Neural crest cell (in vitro differentiated cells): Measurements from ENCODE around the gene CELF4. TPM values are rescaled to one million over a fixed set of nuclear protein-coding genes. Genes with fewer than 3 reads are reported as not detected.

ENCODE experiments used
- DNase-seq: peaks from one replicate; pipeline ENCODE4 v3.0.0; 2021; ENCODE audit warnings: low read depth, mixed read lengths, low spot score
- H3K27ac Mint-ChIP-seq: one replicate; pipeline ENCODE4 v1.8.0; 2021; ENCODE audit warnings: mild to moderate bottlenecking, mixed read lengths; ENCODE audit not compliant: unreplicated experiment
- H3K27me3 Mint-ChIP-seq: 2 replicates; pipeline ENCODE4 v1.8.0; 2021; ENCODE audit warnings: low read depth, mild to moderate bottlenecking, mixed read lengths
- H3K36me3 Mint-ChIP-seq: 2 replicates; pipeline ENCODE4 v1.8.0; 2021; ENCODE audit warnings: low read depth, mild to moderate bottlenecking, mixed read lengths
- H3K4me1 Mint-ChIP-seq: 2 replicates; pipeline ENCODE4 v1.8.0; 2021; ENCODE audit warnings: mixed read lengths
- H3K4me3 Mint-ChIP-seq: one replicate; pipeline ENCODE4 v1.8.0; 2021; ENCODE audit warnings: mild to moderate bottlenecking, mixed read lengths
- H3K9me3 Mint-ChIP-seq: 2 replicates; pipeline ENCODE4 v1.8.0; 2021; ENCODE audit warnings: mixed read lengths
- CTCF ChIP-seq: fragments of 200-600 bp; sonication (generic); conservative IDR thresholded peaks from 2 replicates; pipeline ENCODE4 v1.5.0; 2021; ENCODE audit warnings: antibody characterized with exemption, mild to moderate bottlenecking
- total RNA-seq: library from RNA; stranded (reverse); gene quantifications from 2 replicates; pipeline ENCODE4 v1.2.1, GENCODE V29; 2021

CELF4 gene
- total RNA-seq, 1 donor from 2014 or later, result 1.9 TPM

GRCh38 chr18:37355772-37356171, 209.8 kb downstream of the CELF4 start:
- no peaks in the 10 kb centered on the region for H3K9me3 Mint-ChIP-seq
- TF ChIP-seq CTCF, result no peak

GRCh38 chr18:37351110-37351509, 214.5 kb downstream of the CELF4 start:
- no peak for TF ChIP-seq CTCF
- peaks cover 8% of the 10 kb centered on the region for H3K27me3 Mint-ChIP-seq
- no peak overlapping the region for H3K27ac Mint-ChIP-seq
- H3K9me3 Mint-ChIP-seq, result no peaks in the 10 kb centered on the region
- no peak for DNase-seq
- no peak overlapping the region for H3K4me3 Mint-ChIP-seq
- no peaks in the 10 kb centered on the region for H3K4me1 Mint-ChIP-seq
- H3K36me3 Mint-ChIP-seq, result no peaks in the 10 kb centered on the region

More at GRCh38 chr18:37355772-37356171, 209.8 kb downstream of the CELF4 start:
- Mint-ChIP-seq H3K36me3 (no peaks in the 10 kb centered on the region), H3K27ac (no peak overlapping the region), H3K4me3 (no peak overlapping the region), H3K4me1 (no peaks in the 10 kb centered on the region), H3K27me3 (peaks cover 29% of the 10 kb centered on the region)
- DNase-seq, result no peak

- Mint-ChIP-seq H3K27me3 (peaks cover 22% of the 10 kb centered on the region), H3K4me1 (no peaks in the 10 kb centered on the region), H3K9me3 (no peaks in the 10 kb centered on the region), H3K4me3 (no peak overlapping the region), H3K36me3 (no peaks in the 10 kb centered on the region), H3K27ac (no peak overlapping the region)
- DNase-seq, result no peak
- no peak for TF ChIP-seq CTCF
These were observed 216.9 kb downstream of the CELF4 start for GRCh38 chr18:37348729-37349128.

GRCh38 chr18:37346048-37346447, 219.6 kb downstream of the CELF4 start:
- TF ChIP-seq CTCF, result no peak
- Mint-ChIP-seq H3K4me3 (no peak overlapping the region), H3K36me3 (no peaks in the 10 kb centered on the region), H3K27me3 (peaks cover 27% of the 10 kb centered on the region), H3K4me1 (no peaks in the 10 kb centered on the region), H3K9me3 (no peaks in the 10 kb centered on the region), H3K27ac (no peak overlapping the region)
- DNase-seq, result no peak

- H3K27me3 Mint-ChIP-seq, result peaks cover 31% of the 10 kb centered on the region
- no peaks in the 10 kb centered on the region for H3K4me1 Mint-ChIP-seq
- no peaks in the 10 kb centered on the region for H3K9me3 Mint-ChIP-seq
- H3K36me3 Mint-ChIP-seq, result no peaks in the 10 kb centered on the region
- no peak for DNase-seq
- no peak for TF ChIP-seq CTCF
- H3K4me3 Mint-ChIP-seq, result no peak overlapping the region
- H3K27ac Mint-ChIP-seq, result no peak overlapping the region
These were observed 222.1 kb downstream of the CELF4 start for GRCh38 chr18:37343542-37343851.
